Measurements from ENCODE around the gene SBK3.
"Not testable (repeated sequence)": the region's sequence is repeated elsewhere in the genome, so short reads cannot be mapped to it uniquely, and the experiment has no call there.

Gene SBK3

DNA sequence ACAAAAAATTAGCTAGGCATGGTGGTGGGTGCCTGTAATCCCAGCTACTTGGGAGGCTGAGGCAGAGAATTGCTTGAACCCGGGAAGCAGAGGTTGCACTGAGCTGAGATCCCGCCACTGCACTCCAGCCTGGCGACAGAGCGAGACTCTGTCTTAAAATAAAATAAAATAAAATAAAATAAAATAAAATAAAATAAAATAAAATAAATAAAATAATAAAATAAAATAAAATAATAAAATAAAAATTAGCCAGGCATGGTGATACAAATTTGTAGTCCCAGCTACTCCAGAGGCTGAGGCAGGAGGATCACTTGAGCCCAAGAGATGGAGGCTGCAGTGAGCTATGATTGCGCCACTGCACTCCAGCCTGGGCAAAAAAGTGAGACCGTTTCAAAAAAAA lies 28.6 kb upstream of the SBK3 start:
- not testable (repeated sequence) for DNase-seq

DNA sequence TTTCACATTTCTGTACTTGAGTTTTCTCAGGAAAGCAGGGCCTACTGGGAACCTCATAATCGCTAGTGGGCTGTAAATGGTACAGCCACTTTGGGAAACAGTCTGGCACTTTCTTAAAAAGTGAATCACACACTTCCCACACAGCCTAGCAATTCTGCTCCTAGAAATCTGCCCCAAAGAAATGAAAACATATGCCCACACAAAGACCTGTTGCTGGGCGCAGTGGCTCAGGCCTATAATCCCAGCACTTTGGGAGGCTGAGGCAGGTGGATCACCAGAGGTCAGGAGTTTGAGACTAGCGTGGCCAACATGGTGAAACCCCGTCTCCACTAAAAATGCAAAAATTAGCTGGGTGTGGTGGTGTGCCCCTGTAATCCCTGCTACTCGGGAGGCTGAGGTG lies 24.1 kb upstream of the SBK3 start:
- not testable (repeated sequence) for DNase-seq

DNA sequence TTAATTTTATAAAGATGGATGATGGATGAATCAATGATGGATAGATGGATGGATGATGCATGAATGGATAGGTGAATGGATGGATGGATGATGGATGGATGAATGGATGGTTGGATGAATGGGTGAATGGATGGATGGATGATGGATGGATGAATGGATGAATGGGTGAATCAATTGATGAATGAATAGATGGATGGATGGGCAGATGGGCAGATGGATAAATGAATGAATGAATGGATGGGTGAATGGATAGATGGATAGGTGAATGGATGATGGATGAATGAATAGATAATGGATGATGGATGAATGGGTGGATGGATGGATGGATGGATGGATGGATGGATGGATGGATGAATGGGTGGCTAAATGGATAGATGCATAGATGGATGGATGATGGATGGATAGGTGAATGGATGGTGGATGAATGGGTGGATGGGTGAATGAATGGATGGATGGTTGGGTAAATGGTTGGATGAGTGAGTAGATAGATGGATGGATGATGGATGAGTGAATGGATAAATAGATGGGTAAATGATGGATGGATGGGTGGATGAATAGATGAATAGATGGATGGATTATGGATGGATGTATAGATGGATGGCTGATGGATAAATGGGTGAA lies 22.5 kb upstream of the SBK3 start:
- DNase-seq: no peak

DNA sequence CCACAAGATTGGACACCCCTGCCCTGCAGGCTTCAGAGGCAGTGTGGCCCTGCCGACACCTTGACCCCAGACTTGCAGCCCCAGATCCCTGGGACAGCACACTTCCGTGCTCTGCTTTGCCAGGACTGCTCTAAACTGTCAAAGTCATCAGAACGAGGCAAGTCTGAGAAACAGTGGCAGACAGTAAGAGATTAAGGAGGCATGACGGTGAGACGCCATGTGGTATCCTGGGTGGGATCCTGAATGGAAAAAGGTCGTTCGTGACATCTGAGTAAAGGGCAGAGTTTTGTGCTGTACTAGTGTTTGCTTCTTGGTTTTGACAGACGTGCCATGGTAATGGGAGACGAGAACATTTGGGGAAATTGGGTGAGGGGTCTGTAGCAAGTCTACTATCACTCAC lies 21.5 kb upstream of the SBK3 start:
- DNase-seq: no peak

DNA sequence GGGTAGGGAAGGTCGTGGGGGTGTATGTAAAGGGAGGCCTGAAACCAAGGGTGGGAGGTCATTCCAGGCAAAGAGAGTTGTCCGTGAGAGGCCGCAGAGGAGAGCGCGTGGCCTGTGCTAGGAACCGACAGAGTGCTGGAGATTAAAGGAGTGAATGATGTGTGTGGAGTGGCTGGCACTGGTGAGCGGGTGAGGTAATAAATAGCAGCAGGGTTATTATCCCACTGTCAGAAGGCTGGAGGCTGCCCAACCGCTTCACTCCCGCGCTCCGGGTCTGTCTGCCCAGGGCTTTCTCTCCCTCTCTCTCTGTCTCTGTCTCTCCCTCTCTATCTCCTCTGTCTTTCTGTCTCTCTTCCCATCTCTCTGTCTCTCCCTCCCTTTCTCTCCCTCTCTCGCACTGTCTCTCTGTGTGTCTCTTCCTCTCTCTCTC lies 17.9 kb upstream of the SBK3 start:
- no peak for DNase-seq

DNA sequence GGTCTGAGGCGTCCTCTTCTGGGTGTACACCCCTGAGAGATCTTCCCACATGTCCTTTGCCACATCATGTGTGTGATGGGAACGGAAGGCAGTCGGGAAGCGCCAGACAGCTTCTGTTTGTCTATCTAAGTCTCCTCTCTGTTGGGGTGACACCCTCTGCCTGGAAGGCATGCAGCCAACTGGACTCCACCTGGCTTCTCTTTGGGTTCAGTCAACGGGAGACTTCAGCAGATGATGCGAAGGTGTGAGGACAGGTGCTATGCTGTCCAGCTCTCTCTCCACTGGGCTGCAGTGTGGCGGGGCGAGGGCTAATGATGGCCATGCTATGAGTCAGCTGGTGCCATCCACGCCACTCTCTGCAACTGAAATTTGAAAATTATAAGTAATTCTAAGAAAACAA lies 14.3 kb upstream of the SBK3 start:
- no peak for DNase-seq

DNA sequence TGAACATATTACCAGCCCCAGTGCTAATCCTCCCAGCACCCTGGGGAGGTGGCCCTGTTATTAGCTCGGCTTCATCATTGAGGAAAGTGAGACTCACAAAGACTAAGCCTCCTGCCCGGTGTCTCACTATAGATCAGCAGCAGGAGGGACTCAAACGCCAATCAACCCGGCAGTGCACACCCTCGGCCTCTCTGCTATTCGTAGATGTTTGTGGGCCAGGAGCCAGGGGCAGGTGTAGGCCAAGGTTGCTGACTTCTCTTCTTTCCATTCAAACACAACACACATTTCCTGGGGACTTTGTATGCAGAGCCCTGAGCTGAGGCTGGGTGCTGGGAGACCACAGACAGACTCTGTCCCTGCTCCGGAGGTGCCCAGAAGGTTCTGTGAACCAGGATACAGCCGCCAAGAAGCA lies 9.4 kb upstream of the SBK3 start:
- DNase-seq: no peak

DNA sequence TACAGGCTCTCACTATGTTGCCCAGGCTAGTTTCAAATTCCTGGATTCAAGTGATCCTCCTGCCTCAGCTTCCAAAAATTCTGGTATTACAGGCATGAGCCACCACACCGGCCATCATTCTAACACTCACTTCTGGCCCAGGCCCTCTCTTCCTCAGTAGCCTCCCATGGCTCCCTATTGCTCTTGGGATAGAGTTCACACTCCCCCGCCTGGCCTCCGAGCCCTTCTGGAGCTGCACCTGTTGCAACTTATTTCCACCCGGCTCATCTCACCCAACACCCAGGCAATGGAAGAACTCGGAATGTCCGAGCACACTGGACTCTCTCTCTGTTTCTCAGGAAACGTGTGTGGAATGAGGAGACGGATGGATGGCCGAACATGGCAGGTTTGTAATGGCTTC lies 9.0 kb upstream of the SBK3 start:
- no peak for DNase-seq

DNA sequence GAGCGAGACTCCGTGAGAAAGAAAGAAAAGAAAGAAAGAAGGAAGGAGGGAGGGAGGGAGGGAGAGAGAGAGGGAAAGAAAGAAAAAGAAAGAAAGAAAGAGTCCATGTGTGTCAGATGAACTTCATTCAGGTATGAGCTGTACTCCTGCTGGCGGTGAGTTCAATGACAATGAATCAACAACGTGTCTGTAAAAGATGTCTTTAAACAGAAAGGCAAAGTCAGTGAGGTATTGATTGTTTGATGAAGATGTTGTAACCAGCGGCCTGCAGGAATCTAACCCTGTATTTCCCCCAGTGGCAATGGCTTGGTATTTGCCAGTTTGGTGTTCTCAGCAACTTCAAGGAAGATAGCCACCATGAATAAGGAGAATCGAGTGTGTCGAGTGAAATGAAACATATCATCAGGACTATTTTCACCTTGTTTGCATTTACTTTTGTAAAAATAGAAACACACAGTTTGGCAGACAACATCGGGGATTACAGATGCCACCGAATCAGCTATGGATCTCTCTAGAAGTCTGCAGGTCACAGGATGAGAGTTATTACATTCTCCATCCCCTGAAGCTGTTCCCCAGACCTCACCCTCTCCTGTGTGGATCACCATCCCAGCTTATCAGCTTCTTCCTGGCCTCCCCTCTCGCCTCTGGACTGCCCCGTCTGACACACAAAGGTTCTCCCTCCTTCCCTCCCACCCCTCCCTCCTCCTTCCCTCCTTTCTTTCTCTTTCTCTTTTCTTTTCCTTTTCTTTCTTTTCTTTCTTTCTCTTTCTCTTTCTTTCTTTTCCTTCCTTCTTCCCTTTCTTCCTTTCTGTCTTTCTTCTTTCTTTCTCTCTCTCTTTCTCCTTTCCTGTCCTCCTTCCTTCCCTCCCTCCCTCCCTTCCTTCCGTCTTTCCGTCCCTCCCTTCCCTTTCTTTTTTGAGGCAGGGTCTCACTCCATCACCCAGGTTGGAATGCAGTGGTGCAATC lies 8.2 kb upstream of the SBK3 start:
- DNase-seq: no peak

DNA sequence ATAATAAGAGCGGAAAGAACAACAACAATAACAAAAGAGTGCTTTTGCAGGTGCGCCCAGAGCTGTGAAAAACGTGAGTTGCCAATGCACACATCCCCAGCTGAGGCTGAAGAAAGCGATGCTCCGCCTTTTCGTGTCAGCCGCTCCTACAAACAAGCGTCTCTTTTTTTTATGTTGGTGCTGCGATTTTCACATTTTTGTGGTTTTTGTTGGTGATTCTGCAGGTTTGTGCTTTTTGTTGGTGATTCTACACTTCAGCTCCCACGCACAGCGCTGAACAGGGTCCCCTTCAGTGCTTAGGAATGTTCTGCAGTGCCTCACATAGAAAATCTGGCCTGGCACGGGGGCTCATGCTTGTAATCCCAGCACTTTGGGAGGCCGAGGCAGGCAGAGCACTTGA lies 7.3 kb upstream of the SBK3 start:
- no peak for DNase-seq

DNA sequence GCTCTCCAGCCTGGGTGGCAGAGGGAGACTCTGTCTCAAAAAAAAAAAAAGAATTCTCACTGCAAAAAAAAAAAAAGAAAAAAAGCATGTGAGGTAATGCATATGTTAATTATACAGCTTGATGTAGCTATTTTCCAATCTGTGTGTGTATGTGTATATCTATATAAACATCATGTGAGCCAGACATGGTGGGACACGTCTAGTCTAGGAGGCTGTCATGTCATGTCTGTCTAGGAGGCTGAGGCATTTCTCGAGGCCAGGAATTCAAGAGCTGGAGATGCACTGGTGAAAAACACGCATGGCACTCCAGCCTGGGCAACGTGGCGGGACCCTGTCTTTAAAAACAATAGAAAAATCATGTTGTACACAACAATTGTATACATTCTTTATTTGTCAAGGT lies 6.9 kb upstream of the SBK3 start:
- no peak for DNase-seq

DNA sequence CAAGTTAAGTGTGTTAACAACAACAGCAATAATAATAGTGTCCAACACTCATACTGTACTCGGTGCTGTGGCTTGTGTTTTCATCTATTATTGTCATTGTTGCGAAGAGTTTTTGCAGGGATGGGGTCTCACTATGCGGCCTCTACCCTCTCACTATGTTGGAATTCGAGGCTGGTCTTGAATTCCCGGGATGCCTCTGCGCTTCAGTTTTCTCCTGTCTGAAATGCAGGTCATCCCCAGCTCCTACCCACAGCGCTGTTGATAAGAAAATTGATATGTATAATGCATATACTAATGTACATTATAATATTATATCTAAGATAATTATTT lies 4.9 kb upstream of the SBK3 start:
- DNase-seq: no peak

DNA sequence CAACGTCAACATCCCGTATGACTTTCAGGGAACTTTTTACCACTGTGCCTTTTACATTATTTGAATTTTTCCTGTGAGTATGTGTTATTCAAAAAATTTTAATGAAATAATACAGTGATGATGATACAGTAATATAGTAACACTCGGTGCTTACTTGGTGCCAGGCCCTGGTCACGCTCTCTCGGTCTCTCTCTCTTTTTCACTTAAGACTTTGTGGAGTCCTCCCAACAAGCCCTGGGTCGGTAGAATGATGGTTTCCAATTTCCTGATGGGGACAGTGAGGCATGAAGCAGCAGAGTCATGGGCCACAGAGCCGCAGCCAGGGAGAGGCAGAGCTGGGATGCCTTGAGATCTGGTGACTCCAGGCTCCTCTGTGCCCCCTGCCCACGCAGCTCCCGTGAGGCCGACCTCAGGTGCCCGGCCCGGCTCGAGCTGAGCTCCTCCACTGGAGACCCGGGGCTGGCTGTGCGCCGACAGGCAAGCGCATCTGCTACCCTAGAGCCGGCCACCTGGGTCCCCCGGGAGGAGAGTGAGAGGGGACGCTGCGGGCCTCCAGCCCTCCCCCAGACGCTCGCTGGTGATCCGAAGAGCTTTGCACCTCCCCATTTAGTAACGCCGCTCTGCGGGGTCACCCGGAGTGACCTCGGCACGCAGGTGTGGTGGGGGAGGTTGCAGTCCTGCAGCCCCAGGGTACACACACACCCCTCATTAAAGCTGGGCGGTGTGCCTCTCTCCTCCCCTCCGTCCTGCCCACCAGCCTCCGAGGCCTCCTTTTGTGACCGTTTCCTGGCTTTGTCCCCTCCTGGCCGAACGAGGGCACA lies 4.4 kb upstream of the SBK3 start:
- DNase-seq: no peak

DNA sequence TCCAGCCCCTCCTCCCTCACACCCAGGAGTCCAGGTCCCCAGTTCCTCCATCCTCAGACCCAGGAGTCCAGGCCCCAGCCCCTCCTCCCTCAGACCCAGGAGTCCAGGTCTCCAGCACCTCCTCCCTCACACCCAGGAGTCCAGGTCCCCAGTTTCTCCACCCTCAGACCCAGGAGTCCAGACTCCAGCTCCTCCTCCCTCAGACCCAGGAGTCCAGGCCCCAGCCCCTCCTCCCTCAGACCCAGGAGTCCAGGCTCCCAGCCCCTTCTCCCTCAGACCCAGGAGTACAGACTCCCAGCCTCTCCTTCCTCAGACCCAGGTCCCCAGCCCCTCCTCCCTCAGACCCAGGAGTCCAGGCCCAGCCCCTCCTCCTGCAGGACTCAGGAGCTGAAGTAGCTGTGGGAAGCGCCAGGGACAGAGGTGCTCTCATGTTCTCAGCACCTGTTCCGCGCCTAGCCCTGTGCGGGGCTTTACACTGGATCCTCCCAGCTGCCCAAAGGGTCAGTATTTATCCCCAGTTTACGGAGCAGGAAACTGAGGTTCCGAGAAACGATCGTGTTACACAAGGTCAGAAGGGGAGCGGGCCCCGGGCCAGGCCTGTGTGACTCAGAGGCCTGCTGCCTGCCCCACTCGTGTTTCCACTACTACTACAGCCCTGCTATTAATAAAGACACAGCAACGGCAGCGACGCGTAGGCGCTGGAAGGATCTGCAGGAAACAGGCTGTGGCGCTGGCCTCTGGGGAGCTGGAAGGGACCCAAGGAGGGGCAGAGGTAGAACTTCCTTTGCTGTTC lies 1.7 kb upstream of the SBK3 start:
- DNase-seq: no peak

DNA sequence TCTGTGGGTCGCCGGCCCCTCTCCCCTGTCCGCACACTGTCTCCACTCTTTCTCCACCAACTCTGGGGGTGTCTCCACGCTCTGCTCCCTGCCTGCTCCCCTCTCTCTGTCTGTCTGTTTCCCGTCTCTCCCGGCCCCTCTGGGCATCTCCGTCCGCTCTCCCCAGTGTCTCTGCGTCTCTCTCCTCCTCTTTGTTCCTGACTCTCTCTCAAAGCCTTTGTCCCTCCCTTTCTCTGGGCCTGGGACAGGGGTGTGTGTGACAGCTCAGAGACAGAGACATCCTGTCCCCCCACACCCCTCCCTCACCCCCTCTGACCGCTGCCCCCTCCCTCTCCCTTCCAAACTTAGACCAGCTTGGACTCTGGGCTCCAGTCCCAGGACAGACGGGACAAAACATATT lies 668 bp upstream of the SBK3 start:
- no peak for DNase-seq

DNA sequence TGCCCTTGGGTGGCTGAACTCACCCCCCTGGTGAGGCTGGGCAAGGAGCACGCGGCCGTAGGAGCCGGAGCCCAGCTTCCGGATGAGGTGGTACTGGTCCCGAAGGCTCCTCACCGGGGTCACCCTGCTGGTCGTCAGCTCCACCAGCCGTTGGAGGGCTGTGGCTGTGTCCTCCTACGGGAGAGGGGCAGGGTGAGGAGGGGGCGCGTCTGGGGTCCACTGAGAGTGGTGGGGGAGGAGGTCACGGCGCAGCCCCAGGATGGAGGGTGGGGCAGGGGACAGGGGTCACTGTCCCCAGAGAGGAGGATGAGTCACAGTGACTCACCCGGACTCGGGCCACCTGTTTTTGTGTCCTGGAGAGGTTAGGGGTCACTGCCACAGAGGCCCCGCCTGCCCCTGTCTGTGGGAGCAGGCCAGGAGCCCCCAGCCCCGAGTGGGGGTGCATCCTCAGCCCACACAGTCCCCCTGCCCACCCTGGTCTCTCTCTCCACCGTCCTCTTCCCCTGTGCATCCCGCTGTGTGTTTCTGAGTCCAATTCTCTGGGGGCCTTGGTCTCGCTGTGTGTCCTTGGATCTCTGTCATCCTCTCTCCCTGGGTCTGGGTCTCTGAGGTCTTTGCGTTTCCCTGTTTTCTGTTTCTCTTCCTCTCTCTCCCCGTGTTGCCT lies 435 bp downstream of the SBK3 start:
- DNase-seq: no peak

DNA sequence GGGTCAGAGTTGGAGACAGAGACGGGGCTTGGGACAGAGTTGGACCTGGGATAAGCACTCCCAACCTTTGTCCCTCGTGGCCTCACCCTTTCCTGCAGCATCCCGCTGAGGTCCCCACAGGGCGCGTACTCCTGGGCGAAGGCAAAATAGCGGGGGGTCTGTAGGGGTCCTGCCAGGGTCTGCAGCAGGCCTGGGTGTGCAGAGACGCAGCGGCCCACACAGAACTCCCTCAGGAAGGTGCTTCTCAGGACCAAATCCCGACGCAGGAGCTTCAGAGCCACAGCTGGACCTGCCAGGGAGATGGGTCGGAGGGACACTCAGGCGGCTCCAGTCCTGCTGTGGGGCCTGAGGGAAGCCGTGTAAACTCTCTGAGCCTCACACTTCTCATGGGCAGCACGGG lies 1.3 kb downstream of the SBK3 start:
- no peak for DNase-seq

DNA sequence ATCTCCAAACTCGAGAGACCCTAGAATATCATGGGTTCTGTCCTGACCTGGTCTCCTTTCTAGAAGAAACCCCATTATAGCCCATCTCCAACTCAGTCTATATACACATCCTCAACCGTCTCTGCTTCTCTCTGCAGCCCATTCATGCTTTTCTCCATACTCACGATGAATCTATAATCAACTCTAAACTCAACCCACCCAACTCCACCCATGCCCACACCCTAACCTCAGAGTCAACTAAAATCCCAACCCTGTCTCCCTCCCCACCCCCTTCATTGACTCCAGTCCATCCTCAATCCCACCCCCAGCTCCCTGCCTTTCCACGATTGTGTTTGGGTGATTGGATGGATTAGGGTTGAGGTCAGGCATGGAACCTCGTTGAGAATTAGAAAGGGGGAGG lies 1.8 kb downstream of the SBK3 start:
- no peak for DNase-seq

DNA sequence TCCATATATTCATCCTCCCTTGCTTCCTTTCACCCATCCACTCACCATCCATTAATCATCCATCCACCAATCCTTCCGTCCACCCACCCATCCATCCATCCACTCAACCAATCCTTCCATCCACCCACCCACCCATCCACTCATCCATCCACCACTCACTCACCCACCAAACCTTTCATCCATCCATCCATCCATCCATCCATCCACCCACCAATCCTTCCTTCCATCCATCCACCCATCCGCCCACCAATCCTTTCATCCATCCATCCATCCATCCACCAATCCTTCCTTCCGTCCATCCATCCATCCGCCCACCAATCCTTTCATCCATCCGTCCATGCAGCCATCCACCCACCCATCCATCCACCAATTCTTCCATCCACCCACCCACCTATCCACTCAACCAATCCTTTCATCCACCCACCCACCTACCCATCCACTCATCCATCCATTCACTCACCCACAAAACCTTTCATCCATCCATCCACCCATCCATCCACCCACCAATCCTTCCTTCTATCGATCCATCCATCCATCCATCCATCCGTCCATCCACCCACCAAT lies 3.0 kb downstream of the SBK3 start:
- DNase-seq: no peak

DNA sequence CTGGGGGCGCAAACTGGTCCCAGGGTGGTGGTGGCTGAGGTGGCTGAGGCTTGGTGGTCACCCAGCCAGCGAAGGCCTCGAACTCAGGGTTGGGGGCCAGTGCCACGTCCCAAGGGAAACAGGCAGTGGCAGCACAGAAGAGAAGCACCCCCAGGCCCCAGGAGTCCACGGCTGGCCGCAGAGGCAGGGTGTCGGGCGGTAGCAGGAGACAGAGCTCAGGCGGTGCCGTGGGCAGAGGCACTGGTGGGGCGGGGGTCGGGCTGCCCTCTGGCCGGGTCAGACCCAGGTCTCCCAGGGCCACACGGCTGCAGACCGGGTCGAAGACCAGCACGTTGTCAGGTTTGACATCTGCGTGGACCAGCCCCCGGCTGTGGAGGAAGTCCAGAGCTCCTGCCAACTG lies 4.3 kb downstream of the SBK3 start:
- DNase-seq: no peak

DNA sequence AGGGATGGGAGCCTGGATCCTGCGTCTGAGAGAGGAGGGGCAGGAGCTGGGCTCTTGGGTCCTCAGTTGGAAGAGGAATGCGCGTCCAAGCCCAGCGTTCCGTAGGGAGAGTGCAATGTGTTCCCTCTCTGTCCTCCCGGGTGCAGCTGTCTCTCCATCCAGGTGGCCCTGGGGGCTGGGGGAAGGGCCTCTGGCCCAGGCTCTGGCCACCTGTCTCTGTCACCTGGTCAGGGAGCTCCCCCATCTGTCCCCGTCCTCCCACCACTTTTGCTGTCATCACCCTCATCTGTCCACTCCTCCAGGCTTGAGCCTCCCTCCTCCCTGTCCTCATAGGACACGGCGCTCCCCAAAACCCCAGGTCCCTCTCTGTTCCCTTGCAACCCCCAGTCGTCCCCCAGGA lies 4.7 kb downstream of the SBK3 start:
- DNase-seq: no peak

Data from T1000 (cell line).